ENCODE data around the gene DMPK.

The DMPK gene

GRCh38 chr19:45764475-45764874 is 17.8 kb downstream of the DMPK start:
- no peak for TF ChIP-seq CTCF (IDR thresholded peaks at IDR 0.05; ENCODE audit: low read depth, low read length)
- no peak overlapping the region for H3K4me3 ChIP-seq (ENCODE audit: low read depth, low read length)

- no peak for TF ChIP-seq CTCF (IDR thresholded peaks at IDR 0.05; ENCODE audit: low read depth, low read length)
- no peak overlapping the region for H3K4me3 ChIP-seq (ENCODE audit: low read depth, low read length)
These were observed 18.5 kb downstream of the DMPK start for GRCh38 chr19:45763691-45764294.

GRCh38 chr19:45762870-45763631 is 19.2 kb downstream of the DMPK start:
- no peak for TF ChIP-seq CTCF (IDR thresholded peaks at IDR 0.05; ENCODE audit: low read depth, low read length)
- no peak overlapping the region for H3K4me3 ChIP-seq (ENCODE audit: low read depth, low read length)

- no peak for TF ChIP-seq CTCF (IDR thresholded peaks at IDR 0.05; ENCODE audit: low read depth, low read length)
These were observed 20.6 kb downstream of the DMPK start for GRCh38 chr19:45761714-45762113.

GRCh38 chr19:45758921-45759320 is 23.4 kb downstream of the DMPK start:
- no peak for TF ChIP-seq CTCF (IDR thresholded peaks at IDR 0.05; ENCODE audit: low read depth, low read length)
- no peak overlapping the region for H3K4me3 ChIP-seq (ENCODE audit: low read depth, low read length)

More at GRCh38 chr19:45761714-45762113, 20.6 kb downstream of the DMPK start:
- H3K4me3 ChIP-seq (ENCODE audit: low read depth, low read length), result no peak overlapping the region

GRCh38 chr19:45757695-45758094 is 24.6 kb downstream of the DMPK start:
- no peak overlapping the region for H3K4me3 ChIP-seq (ENCODE audit: low read depth, low read length)
- no peak for TF ChIP-seq CTCF (IDR thresholded peaks at IDR 0.05; ENCODE audit: low read depth, low read length)

- no peak overlapping the region for H3K4me3 ChIP-seq (ENCODE audit: low read depth, low read length)
- no peak for TF ChIP-seq CTCF (IDR thresholded peaks at IDR 0.05; ENCODE audit: low read depth, low read length)
These were observed 28.0 kb downstream of the DMPK start for GRCh38 chr19:45754323-45754722.
